Activated T-helper 1 cell treated with Interleukin-2 at 50 U/mL for 16 hours (primary cell): ENCODE measurements around the gene WDR62.

Experiments
- DNase-seq: peaks from one replicate; pipeline ENCODE4 v3.0.0-alpha.2; 2020; ENCODE audit warnings: low read depth

WDR62 gene

DNA sequence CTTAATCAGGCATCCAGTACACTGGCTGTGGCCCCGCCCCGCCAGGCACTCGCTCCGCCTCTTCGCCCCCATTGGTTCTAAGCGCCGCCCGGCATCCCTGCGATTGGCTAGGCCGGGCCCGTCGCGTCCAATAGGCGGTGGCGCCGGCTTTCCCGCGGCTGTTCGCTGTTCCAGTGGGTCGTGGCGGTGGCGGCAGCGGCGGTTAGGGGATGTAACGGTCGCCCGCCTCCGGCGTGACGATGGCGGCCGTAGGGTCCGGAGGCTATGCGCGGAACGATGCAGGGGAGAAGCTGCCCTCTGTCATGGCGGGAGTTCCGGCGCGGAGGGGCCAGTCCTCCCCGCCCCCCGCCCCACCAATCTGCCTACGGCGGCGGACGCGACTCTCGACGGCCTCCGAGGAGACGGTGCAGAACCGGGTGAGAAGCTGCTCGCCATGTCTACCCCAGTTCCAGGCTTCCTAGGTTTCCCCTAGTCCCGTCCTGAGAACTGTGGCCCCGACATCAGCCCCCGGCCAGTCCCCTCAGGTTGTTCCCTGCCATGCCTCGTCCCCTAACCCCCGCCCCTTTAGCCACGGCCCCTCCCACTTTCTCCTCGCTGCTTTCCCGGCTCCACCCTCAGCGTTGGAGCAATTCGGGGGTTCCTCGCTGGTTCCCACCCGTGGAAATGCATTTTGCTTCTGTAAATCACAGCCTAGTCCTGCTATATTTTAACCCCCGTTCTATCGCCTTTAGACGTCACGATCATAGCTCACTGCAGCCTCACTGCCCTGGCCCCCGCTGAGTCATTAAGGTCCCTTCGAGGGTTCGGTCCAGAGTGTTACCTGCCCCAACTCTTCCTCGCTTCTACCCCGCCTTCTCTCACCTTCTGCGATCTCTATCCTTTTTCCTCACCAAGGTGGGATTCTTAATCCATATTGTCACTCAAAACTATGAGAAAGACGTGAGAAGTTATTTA is at the start of gene WDR62:
TSS of gene WDR62 (plus strand) at position 165 of the 954 bp plus-strand sequence. CDS start at position 240, 75 bp downstream.
- peak; percentile 88 for DNase-seq

DNA sequence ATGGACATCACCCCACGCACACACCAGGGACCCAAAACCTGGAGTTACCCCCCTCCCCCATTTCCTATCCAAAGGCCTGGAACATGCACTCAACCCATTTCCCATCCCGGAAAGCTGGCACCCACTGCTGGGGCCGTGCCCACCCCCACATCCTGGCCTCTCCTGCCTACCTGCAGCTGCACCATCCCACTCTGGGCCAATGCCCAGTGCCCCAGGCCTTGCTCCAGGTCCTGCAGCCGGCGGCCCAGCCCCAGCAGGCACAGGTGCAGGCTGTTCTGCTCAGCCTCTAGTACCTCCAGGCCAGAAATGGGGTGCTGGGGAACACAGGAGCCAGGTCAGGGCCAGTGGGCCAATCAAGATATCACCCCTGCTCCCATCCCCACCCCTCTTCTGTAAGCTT is 47.7 kb upstream of the WDR62 start:
- no peak for DNase-seq

DNA sequence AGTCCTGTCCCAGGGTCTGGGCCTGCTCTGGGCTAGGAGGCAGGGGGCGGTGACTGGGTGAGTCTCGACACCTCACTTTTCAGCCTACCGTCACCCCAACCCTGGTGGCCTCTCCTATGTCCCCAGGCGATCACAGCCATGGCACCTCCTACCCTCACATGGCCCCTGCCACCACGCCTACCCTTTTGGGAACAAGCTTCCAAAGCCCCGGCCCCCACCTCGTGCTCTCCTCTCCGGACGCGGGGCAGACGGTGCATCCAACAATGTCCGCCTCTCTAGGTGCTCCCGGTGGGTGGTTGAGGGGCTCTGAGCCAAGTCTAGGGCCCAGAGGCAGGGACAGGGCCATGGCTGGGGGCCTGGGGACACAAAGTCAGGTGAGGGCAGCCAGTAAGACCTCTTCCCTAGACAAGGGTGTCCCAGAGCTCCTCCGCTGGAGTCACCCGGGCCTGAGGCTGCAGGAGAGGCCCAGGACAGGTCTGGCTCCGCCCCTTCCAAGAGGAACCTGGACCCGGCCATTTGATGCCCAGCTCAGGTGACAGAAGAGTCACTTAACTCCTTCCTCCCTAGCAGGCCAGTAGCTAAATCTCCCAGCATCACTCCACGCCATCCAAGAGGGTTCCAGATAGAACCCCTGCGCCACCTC is 46.2 kb upstream of the WDR62 start, which contains the start of gene SYNE4:
TSS of gene SYNE4 (minus strand) at position 478 of the 643 bp plus-strand sequence. CDS start at position 346, 132 bp downstream.
- no peak for DNase-seq

DNA sequence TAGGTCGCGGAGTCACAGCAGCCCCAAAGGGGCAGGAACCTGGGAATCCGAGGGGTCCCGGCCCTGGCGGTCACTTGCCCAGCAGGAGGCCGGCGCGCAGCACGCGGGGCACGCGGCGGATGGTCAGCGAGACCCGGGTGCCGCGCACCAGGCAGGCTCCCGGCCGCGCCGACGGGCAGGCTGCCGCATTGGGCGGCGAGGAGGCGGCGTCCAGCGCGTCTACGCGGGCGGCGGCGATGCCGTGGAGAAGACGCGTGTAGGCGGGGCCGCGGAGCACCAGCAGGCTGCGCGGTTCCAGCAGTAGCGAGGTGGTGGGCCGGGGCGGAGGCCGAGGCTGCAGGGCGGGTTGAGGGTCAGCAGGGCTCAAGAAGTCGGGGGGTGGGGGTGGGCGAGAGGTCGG is 45.5 kb upstream of the WDR62 start:
- DNase-seq = peak; percentile 22

DNA sequence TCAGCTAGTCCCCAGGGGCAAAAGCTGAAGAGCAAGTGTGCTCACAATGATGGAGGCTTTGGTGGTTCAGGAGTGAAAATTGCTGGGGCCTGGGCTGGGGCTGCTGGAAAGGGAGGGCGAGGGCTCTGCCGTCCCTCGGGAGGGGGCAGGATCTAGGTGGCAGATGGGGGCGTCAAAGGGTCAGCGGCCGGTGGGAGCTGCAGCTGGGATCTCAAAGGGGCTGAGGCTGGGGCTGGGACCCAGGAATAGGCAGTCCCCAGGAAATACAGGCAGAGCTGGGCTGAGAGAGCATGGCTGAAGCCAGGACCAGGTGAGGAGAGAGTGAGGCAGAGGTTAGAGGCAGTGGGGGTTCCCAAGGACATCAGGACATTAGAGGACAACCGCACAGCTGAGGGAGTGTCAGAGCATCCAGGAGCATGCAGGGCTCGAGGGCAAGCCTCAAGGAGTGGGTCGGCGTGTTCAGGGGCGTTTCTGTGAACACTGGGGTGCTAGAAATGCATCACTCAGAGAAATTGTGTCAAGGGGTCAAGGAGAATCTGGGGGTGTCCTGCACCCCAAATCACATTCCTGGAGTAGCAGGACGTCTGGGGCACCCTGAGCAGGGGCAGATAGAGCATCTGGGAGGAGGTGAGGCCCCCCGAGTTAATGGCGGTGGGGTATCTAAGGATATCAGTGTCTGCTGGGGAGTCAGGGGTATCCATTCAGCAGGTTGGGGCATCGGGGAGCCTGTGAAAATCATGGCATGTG is 44.9 kb upstream of the WDR62 start:
- DNase-seq = no peak

DNA sequence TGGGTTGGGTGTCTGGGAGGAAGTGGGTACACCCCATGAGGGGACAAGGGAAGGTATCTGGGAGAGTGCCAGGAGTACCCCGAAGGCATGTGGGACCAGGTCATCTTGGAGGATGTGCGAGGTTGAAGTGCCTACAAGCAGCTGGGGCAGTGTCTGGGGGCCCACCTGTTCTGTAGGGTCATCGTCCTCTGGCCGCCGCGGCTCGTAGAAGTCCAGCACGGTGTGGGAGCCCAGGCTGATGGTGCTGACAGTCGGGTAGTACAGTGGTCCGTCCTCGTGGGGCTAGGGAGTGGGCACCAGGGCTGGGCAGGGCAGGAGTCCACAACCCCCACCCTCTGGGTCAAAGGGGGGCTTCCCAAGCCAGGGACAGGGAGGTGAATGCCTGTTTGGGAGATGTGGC is 44.3 kb upstream of the WDR62 start:
- no peak for DNase-seq

DNA sequence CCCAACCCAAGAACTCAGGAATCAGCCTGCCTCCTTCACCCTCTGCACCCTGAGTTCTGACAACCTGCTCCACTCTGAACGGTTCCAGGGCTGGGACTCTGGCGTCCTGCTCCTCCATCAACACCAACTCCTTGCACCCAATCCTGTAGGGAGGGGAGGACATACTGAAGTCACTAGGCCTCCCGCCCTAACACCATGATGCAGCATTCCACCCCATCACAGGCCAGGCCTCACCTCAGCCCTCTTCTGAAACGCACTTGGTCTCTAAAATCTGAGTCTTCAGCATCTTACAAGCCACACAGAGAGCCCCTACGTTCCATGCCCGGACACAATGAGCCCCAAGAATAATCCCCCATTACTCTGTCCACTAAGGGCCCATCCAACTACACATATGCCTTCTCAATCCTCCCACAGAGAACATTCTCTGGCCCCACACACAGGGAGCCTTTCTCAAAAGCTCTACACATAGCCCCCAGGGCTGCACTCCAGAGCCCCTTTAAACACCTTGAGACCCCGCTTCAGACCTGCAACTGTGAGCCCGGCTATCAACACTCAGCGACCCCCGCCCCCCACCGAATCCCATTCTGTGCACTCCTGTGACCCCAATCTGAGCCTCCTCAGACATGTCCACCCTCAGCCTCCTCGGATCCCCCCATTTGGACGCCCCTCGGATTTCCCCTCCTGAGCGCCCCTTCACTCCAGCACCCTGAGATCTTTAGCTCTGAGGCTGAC is 41.3 kb upstream of the WDR62 start:
- no peak for DNase-seq

DNA sequence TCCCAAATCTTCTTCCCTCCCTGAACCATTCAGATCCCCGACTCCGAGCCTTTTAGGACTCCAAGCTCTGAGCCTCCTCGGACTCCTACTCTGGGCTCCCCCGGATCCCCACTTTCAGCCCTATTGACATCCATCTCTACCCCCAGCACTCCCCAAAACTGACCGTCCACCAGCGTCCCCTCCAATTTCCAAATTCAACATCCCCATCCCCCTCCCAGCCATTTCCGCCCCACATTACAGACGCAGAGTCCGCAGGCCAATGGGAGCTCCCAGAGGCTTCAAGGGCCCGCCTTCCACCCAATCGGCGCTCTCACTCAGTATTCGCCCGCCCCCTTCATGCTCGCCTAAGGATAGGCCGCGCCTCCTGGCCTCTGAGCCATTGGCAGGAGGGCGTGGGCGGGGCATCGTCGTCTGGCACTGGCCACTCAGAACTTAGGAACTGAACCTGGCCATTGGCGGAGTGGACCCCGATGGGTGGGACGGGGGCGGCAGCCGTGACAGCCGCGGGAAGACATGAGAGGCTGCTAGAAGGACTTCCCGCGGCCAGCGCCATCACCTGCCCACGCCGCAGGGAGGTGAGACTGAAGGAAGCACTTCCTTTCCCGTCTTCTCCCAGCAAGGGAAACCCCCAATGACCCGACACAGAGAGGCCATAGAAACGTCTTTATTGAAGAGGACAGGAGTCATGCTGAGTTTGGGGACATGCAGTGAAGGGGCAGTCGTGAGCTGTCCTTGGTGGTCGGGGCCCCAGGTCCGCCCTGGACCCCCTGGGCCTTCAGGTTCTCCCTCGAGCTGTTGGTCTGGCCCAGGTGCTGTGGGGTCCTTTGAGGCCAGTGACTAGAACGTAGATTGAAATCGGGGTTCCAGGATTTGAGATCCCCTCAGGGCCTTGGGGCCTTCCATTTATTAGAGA is 40.4 kb upstream of the WDR62 start, which contains the start of gene ALKBH6:
TSS of gene ALKBH6 (minus strand) at position 202 of the 913 bp plus-strand sequence. CDS start 816 bp downstream, outside the sequence.
- DNase-seq = peak; percentile 98

DNA sequence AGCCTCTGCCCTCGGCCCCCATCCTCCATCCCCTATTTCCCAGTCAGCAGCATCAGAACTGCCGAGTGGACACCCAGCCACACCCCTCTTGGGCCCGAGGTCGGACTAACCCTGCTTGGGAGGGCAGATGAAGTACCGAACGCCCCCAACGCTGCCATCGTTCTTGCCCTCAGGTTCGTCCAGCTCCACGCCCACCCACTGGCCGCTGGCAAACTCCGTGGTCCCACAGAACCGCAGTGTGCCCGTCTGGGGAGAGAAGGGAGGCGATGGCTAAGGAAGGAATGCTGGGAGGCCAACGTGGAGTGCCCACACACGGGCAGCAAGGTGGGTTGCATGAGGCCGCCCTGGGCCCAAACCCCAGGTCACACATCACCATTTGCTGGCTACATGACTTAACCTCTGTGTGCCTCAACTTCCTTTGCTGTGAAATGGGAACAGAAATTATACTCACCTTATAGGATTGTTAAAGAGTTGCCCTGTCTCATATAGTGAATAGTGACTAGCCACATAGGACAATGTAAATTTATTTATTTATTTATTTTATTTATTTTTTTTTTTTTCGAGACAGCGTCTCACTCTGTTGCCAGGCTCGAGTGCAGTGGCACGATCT is 35.5 kb upstream of the WDR62 start:
- no peak for DNase-seq

DNA sequence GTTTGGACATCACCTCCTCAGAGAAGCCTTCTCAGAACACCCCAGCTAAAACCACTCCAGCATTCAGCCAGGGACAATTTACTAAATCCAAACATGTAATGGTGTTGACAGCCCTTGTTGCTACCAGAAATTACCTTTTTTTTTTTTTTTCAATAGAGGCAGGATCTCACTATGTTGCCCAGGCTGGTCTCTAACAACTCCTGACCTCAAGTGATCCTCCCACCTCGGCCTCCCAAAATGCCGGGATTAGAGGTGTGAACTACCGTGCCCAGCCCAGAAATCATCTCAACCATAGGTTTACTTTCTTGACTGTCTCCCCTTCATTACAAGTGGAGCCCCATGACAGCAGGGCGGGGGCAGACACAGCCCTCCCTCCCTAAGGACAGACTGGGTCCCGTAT is 31.3 kb upstream of the WDR62 start:
- no peak for DNase-seq

DNA sequence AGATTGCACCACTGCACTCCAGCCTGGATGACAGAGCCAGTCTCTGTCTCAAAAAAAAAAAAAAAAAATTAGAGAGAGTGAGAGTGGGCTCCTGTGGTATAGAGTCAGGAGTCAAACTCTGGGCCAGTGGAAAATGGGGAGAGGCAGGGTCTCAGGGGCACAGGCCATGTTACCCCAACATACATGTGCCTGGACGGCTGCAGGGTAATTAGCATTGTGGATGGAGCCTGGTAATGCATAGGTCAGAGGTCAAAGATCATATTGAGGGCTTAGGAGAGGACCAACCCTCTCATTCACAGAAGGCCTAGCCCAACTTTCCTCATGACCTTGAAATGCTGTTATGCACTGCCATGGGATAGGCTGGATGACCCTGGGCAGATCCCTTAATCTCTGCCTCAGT is 29.2 kb upstream of the WDR62 start:
- no peak for DNase-seq

DNA sequence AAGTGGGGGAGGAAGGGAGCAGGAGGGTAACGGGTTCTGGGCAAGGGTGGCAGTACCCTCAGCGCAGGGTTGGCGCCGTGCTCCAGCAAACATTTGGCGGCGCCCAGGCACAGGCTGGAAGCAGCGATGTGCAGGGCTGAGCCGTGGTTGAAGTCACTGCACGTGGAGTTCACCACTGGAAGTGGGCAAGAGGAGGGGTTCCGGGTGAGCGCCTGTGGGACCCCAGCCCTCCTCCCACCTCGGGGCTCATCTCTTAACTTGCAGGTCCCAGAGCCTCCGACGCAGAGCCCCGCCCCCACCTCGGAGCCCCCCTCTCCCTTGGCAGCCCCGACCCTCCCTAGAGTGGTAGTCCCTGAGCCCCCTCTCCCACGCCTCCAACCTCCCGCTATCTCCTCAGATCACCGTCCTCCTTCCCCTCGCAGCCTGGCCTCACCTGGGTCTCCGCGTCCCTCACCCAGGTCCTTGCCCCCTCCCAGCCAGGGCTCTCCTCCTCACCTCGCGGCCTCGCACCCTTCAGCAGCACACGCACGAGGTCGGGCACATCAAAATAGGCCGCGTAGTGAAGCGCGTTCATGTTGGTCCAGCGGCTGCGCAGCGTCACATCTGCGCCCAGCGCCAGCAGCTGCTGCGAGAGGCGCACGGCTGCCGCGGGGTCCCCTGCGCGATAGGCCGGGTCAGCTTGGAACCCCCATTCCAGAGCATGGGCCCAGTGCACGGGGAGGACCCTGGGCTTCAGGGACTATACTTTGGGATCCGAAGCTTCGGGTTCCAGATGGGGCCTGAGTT is 28.4 kb upstream of the WDR62 start:
- no peak for DNase-seq

DNA sequence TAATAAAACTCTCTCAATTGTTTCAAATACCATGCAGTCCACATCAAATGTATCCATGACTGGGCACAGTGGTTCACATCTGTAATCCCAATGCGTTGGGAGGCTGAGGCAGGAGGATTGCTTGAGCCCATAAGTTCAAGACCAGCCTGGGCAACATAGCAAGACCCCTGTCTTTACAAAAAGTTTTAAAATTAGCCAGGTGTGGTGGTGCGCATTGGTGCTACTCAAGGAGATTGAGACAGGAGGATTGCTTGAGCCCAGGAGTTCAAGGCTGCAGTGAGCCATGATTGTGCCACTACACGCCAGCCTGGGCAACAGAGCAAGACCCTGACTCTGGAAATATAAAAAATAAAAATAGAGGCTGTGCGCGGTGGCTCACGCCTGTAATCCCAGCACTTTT is 27.0 kb upstream of the WDR62 start:
- DNase-seq = no peak

DNA sequence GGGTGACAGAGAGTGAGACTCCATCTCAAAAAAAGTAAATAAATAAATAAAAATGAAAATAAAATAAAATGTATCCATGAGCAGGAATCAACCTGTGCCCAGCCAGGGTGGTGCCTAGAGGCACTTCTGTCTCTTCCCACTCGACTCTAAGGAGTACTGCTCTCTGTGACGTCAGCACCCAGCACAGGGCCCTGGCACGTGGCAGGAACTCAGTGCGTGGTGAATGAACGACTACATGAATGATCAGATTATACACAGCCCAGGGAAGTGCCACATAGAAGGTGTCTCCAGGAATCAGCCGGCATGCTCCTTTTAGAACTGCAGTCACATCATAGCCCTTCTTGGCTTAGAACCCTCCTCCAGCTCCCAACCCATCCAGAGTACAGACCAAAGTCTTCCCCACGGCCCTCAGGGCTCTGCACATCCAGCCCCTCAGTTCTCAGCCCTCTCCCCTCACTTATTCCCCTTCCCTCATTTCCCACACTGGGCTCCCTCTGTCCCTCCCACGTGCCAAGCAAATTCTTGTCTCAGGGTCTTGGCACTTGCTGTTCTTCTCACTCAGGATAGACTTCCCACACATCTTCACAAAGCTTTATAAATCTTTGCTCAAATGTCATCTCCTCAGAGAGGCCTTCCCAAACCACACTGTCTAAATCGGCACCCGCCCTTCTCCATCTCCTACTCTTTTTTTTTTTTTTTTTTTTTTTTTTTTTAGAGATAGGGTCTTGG is 26.2 kb upstream of the WDR62 start:
- no peak for DNase-seq

DNA sequence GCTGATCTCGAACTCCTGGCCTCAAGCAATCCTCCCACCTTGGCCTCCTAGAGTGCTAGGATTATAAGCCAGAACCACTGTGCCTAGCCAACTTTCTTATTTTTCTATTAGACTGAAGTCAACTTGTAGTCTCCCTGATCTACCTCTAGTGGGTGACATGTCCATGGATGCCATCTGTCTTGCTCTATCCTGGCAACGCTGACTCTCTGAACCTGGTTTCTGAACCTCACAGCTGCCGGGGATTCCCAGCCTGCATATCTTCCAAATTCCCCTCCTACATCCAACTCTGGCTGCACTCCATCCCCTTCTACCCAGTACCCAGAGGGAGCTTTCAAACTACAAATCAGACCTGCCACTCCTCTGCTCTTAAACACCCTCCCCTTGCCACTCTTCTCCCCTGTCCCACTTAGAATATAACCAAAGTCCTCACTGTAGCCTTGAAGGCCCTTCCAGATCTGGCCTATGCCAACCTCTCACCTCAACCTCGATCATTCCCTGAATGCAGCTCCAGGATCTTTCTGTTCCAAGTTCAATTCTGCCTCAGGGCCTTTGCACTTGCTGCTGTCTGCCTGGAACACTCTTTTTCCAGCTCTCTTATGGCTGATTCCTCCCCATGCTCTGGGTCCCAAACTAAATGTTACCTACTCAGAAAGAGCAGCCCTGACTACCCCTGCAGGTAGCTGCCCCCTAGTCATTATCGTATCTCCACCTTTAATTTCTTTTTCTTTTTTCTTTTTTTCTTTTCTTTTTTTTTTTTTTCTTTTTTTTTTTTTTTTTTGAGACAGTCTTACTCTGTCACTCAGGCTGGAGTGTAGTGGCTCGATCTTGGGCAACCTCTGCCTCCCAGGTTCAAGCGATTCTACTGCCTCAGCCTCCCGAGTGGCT is 24.2 kb upstream of the WDR62 start:
- DNase-seq = no peak

DNA sequence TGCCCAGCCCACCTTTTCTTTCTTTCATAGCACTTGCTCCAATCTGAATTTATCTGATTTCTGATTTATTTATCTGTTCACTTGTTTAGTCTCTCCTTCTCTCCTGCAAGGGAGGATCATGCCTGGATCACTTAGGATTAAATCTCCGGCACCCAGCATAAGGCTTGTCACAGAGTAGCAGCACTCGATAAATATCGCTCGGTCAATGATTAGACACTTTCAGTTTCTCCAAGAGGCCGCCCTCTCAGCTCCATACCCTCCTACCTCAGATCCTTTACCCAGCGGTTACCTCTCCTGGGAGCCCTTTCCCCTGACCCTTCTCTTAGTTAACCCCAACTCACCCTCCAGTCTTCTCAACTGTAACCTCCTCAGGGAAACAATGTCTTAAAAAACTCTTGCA is 23.4 kb upstream of the WDR62 start:
- no peak for DNase-seq

DNA sequence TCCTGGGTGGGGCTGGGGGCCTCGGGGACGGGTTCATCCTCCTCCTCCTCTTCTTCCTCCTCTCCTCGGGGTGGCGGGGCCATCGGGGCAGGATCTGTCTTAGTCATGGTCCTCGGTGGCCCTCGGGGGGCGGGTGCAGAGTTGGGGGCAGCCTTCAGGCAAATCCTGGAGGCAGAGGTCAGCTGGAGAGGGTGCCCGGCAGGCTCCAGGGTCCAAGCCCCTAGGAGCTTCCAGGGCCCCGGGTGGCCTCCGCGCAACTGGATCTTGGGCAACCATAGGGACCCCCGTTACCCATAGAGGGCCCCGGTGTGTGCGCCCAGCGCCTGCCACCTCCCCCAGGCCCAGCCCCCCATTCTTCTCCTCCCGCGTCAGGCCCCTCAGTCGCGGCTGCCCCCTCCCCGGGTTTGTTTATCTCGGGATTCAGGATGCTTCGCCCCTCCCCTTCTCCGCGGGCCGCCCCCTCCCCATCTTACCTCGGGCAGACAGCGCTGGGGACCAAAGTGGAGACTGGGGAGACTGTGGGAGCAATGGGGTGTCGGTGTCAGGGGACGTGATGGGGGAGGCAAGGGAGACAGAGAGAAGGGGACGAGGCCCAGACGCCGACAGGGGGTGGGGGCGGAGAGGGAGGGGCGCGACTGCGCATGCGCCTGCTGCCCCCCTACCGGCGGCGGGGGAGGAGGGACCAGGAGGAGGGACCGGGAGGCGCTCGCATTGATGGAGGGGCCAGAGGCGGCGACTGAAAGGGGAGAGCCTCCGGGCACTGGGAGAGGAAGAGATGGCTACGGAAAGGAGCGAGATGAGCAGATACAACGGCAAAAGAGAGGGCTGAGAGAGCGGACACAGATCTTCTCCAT is 22.2 kb upstream of the WDR62 start, which contains the start of gene CLIP3:
TSS of gene CLIP3 (minus strand) at position 623 of the 854 bp plus-strand sequence. CDS start at position 107, 516 bp downstream.
- DNase-seq = peak; percentile 23
